SK-N-SH (cell line): Measurements from ENCODE around the gene PLD3.

Experiments used
- POLR2AphosphoS5 ChIP-seq: IDR thresholded peaks from 2 replicates; pipeline ENCODE4 v1.6.1; 2012; ENCODE audit warnings: low read depth, low read length
- YY1 ChIP-seq: IDR thresholded peaks from 2 replicates; pipeline ENCODE4 v1.4.0; 2012; ENCODE audit warnings: low read depth, mild to moderate bottlenecking
- TF ChIP-seq, protein P1 (sequence below): fragments of 200-600 bp; sonication (generic); IDR thresholded peaks from 2 replicates; pipeline ENCODE4 v1.6.1; 2017; ENCODE audit warnings: antibody characterized with exemption, mild to moderate bottlenecking, moderate library complexity

DNA sequence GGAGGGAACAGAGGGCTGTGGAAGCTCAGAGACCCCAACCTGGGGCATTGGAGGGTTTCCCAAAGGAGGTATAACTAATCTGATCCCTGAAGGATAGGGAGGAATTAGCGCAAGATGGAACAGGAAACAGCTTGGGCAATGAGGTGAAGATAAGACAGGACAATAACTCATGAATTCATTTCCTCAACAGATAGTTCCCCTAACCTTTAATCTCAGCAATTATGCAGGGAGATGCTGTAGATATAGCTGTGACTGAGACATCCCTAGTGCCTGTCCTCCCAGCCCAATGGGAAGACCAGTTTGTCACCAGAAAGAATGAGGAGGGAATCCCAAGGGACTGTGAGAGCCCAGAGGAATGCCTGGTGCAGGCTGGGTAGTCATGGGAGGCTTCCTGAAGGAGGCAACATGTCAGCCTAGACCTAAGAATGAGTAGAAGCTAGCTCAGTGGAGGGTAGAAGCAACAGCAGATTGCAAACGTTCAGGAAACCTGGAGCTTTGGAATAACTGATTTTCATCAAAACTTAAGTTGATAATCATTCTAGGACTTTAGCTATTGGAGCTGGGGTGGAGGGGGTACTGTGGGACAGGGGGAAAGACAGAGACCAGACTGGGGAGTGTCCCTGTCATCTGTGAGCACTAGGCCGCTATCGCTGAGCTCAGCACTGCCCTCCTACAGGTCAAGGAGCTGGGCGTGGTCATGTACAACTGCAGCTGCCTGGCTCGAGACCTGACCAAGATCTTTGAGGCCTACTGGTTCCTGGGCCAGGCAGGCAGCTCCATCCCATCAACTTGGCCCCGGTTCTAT lies 22.7 kb downstream of the PLD3 start:
- TF ChIP-seq, protein P1, sequence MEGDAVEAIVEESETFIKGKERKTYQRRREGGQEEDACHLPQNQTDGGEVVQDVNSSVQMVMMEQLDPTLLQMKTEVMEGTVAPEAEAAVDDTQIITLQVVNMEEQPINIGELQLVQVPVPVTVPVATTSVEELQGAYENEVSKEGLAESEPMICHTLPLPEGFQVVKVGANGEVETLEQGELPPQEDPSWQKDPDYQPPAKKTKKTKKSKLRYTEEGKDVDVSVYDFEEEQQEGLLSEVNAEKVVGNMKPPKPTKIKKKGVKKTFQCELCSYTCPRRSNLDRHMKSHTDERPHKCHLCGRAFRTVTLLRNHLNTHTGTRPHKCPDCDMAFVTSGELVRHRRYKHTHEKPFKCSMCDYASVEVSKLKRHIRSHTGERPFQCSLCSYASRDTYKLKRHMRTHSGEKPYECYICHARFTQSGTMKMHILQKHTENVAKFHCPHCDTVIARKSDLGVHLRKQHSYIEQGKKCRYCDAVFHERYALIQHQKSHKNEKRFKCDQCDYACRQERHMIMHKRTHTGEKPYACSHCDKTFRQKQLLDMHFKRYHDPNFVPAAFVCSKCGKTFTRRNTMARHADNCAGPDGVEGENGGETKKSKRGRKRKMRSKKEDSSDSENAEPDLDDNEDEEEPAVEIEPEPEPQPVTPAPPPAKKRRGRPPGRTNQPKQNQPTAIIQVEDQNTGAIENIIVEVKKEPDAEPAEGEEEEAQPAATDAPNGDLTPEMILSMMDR, result no peak
- TF ChIP-seq YY1, result no peak
- no peak for TF ChIP-seq POLR2AphosphoS5
